ENCODE results near the gene EXOC6B.

The EXOC6B gene

DNA sequence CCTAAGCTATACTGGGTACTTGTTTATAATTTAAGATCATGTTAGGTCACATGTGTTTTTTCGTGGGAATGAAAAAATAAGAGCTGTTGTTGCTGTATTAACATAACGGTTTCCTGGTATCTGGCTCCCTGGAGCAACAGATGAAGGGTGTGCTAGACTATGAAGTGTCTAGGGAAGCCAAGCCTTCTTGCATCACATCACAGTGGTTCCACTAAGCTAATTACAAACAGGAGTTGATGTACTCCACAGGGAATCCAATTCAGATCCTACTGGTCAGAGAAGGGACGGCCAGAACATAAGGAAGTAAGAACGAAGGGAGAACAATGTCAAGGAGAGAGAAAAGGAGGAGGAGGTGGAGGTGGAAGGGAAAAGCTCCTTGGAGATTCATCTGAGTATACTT lies 485.2 kb downstream of the EXOC6B start:
- no peak overlapping the region for H3K27ac ChIP-seq
- H3K36me3 ChIP-seq (ENCODE audit: insufficient read depth, low read length), result no peaks in the 10 kb centered on the region
- H3K9me3 ChIP-seq (ENCODE audit: low read depth, low read length), result no peaks in the 10 kb centered on the region
- no peak overlapping the region for H3K4me3 ChIP-seq
- no peak overlapping the region for H3K9ac ChIP-seq (ENCODE audit: insufficient read length)
- TF ChIP-seq EZH2 (IDR thresholded peaks at IDR 0.05) (no peak), FOXP2 (optimal IDR thresholded peaks at IDR 0.05; ENCODE audit: control extremely low read depth, extremely low read length, insufficient read depth) (no peak), POLR2AphosphoS5 (IDR thresholded peaks at IDR 0.05; ENCODE audit: borderline replicate concordance, low read depth, low read length) (no peak)
- no peak for DNase-seq (ENCODE audit: low read depth, low spot score)

GRCh38 chr2:72338076-72338475 lies 487.8 kb downstream of the EXOC6B start:
- H3K36me3 ChIP-seq (ENCODE audit: insufficient read depth, low read length), result no peaks in the 10 kb centered on the region
- no peak for TF ChIP-seq EZH2 (IDR thresholded peaks at IDR 0.05)
- TF ChIP-seq POLR2AphosphoS5 (IDR thresholded peaks at IDR 0.05; ENCODE audit: borderline replicate concordance, low read depth, low read length), result no peak
- TF ChIP-seq FOXP2 (optimal IDR thresholded peaks at IDR 0.05; ENCODE audit: control extremely low read depth, extremely low read length, insufficient read depth), result no peak
- no peak overlapping the region for H3K4me3 ChIP-seq
- no peak overlapping the region for H3K9ac ChIP-seq (ENCODE audit: insufficient read length)
- no peaks in the 10 kb centered on the region for H3K9me3 ChIP-seq (ENCODE audit: low read depth, low read length)
- H3K27ac ChIP-seq, result no peak overlapping the region
- no peak for DNase-seq (ENCODE audit: low read depth, low spot score)

DNA sequence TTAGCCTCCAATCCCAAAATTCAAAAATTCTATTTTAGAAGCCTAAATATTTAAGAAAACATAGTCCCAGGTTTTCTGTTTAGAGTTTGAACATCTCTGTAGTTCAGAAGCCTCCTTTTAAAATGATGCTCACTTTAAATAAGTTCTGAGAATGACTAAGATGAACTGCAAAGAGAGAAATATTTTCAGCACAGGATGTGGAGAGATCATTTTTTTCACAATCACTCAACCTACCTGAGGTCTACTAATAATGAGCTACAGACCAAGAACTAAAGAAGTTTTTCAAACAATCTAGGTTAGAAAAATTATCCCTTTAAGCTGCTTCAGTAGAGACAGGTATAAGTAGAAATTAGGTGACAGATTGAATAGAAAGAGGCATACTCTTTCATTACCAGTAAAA lies 493.1 kb downstream of the EXOC6B start:
- no peak for DNase-seq (ENCODE audit: low read depth, low spot score)
- no peak overlapping the region for H3K27ac ChIP-seq
- H3K9me3 ChIP-seq (ENCODE audit: low read depth, low read length), result no peaks in the 10 kb centered on the region
- H3K9ac ChIP-seq (ENCODE audit: insufficient read length), result no peak overlapping the region
- peaks cover 3% of the 10 kb centered on the region; the same call in 1 of the 2 replicates for H3K36me3 ChIP-seq (ENCODE audit: insufficient read depth, low read length)
- H3K4me3 ChIP-seq, result no peak overlapping the region
- TF ChIP-seq FOXP2 (optimal IDR thresholded peaks at IDR 0.05; ENCODE audit: control extremely low read depth, extremely low read length, insufficient read depth) (no peak), POLR2AphosphoS5 (IDR thresholded peaks at IDR 0.05; ENCODE audit: borderline replicate concordance, low read depth, low read length) (no peak), EZH2 (IDR thresholded peaks at IDR 0.05) (no peak)

- no peak for DNase-seq (ENCODE audit: low read depth, low spot score)
- Histone ChIP-seq H3K9me3 (ENCODE audit: low read depth, low read length) (no peaks in the 10 kb centered on the region), H3K36me3 (ENCODE audit: insufficient read depth, low read length) (peaks cover 3% of the 10 kb centered on the region; the same call in 1 of the 2 replicates), H3K27ac (no peak overlapping the region), H3K4me3 (no peak overlapping the region), H3K9ac (ENCODE audit: insufficient read length) (no peak overlapping the region)
- TF ChIP-seq EZH2 (IDR thresholded peaks at IDR 0.05) (no peak), FOXP2 (optimal IDR thresholded peaks at IDR 0.05; ENCODE audit: control extremely low read depth, extremely low read length, insufficient read depth) (no peak), POLR2AphosphoS5 (IDR thresholded peaks at IDR 0.05; ENCODE audit: borderline replicate concordance, low read depth, low read length) (no peak)
Measured at GRCh38 chr2:72330652-72331051, 495.2 kb downstream of the EXOC6B start.

DNA sequence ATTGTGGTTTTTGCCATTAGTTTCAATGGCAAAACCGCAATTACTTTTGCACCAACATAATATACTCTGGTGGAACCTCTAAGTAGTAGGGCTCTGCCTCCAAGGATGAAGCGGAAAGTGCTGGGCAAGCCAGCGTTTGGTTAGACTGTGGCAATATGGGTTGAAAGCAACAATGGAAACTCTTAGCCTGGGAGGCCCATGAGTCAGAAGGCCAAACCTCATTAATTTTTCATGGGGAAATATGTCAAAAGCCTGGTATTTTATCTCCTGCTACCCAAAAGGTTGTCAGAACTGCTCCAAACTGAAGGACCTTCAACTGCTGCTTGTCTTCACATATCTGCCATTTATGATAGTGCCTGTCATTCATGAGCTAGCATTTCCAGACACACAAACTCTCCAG lies 499.1 kb downstream of the EXOC6B start:
- peaks cover 3% of the 10 kb centered on the region; the same call in 1 of the 2 replicates for H3K36me3 ChIP-seq (ENCODE audit: insufficient read depth, low read length)
- H3K4me3 ChIP-seq, result no peak overlapping the region
- no peak overlapping the region for H3K9ac ChIP-seq (ENCODE audit: insufficient read length)
- DNase-seq (ENCODE audit: low read depth, low spot score), result no peak
- H3K27ac ChIP-seq, result no peak overlapping the region
- no peak for TF ChIP-seq FOXP2 (optimal IDR thresholded peaks at IDR 0.05; ENCODE audit: control extremely low read depth, extremely low read length, insufficient read depth)
- TF ChIP-seq EZH2 (IDR thresholded peaks at IDR 0.05), result no peak
- TF ChIP-seq POLR2AphosphoS5 (IDR thresholded peaks at IDR 0.05; ENCODE audit: borderline replicate concordance, low read depth, low read length), result no peak
- no peaks in the 10 kb centered on the region for H3K9me3 ChIP-seq (ENCODE audit: low read depth, low read length)

DNA sequence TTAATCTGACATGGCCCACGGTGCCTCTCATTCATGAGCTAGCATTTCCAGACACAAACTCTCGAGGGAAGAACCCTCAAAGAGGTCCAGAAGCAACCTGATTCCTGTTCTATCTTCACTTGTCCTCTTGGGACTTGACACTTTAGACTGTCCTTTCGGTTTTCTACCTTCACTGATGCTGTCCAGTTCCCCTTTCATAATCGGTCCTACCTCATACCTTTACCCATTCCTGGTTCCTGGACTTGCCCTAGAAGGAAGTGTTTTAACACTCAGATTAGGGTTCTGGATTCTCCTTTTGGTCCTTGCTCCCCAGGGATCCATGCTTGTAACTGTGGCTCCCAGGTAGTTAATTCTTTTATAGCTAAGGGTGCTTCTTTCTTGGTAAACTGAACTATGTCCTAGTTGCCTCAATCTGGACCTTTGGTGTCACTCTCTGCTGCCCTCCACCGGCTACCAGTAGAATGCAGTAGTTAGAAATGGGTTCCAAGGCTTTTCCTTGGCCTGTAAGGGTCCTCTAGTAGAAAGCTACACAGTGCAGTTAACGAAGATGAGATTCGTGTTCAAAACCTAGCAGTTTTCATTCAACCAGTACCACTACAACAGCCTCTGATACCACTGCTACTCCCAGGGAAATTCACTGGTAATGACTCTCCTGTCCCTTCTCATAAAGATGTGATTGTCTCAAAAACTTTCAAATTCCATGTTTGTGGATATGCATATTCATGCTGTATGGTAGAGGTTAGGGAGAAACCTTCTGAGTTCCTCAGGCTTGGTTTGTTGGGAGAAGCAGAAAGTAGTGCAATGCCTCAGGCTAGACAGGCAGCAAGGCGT lies 500.0 kb downstream of the EXOC6B start:
- peaks cover 3% of the 10 kb centered on the region; the same call in 1 of the 2 replicates for H3K36me3 ChIP-seq (ENCODE audit: insufficient read depth, low read length)
- TF ChIP-seq EZH2 (IDR thresholded peaks at IDR 0.05) (no peak), FOXP2 (optimal IDR thresholded peaks at IDR 0.05; ENCODE audit: control extremely low read depth, extremely low read length, insufficient read depth) (no peak), POLR2AphosphoS5 (IDR thresholded peaks at IDR 0.05; ENCODE audit: borderline replicate concordance, low read depth, low read length) (no peak)
- H3K4me3 ChIP-seq, result no peak overlapping the region
- no peak overlapping the region for H3K27ac ChIP-seq
- H3K9ac ChIP-seq (ENCODE audit: insufficient read length), result no peak overlapping the region
- no peak for DNase-seq (ENCODE audit: low read depth, low spot score)
- no peaks in the 10 kb centered on the region for H3K9me3 ChIP-seq (ENCODE audit: low read depth, low read length)

GRCh38 chr2:72316774-72317173 lies 509.1 kb downstream of the EXOC6B start:
- Histone ChIP-seq H3K4me3 (no peak overlapping the region), H3K36me3 (ENCODE audit: insufficient read depth, low read length) (no peaks in the 10 kb centered on the region), H3K9ac (ENCODE audit: insufficient read length) (no peak overlapping the region), H3K9me3 (ENCODE audit: low read depth, low read length) (no peaks in the 10 kb centered on the region), H3K27ac (no peak overlapping the region)
- DNase-seq (ENCODE audit: low read depth, low spot score), result no peak
- TF ChIP-seq EZH2 (IDR thresholded peaks at IDR 0.05), result no peak
- TF ChIP-seq POLR2AphosphoS5 (IDR thresholded peaks at IDR 0.05; ENCODE audit: borderline replicate concordance, low read depth, low read length), result no peak
- TF ChIP-seq FOXP2 (optimal IDR thresholded peaks at IDR 0.05; ENCODE audit: control extremely low read depth, extremely low read length, insufficient read depth), result no peak

DNA sequence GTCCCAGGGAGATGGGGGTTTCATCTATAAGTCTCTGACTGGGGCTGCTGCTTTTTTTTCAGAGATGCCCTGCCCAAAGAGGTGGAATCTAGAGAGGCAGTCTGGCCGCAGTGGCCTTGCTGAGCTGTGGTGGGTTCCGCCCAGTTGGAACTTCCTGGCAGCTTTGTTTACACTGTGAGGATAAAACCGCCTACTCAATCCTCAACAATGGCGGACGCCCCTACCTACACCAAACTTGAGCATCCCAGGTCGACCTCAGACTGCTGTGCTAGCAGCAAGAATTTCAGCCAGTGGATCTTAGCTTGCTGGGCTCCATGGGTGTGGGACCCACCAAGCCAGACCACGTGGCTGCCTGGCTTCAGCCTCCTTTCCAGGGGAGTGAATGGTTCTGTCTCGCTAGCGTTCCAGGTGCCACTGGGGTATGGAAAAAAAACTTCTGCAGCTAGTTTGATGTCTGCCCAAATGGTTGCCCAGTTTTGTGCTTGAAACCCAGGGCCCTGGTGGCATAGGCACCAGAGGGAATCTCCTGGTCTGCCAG lies 525.6 kb downstream of the EXOC6B start:
- no peak overlapping the region for H3K27ac ChIP-seq
- H3K9ac ChIP-seq (ENCODE audit: insufficient read length), result no peak overlapping the region
- no peaks in the 10 kb centered on the region for H3K36me3 ChIP-seq (ENCODE audit: insufficient read depth, low read length)
- no peaks in the 10 kb centered on the region for H3K9me3 ChIP-seq (ENCODE audit: low read depth, low read length)
- no peak overlapping the region for H3K4me3 ChIP-seq
- no peak for DNase-seq (ENCODE audit: low read depth, low spot score)
- no peak for TF ChIP-seq FOXP2 (optimal IDR thresholded peaks at IDR 0.05; ENCODE audit: control extremely low read depth, extremely low read length, insufficient read depth)
- no peak for TF ChIP-seq EZH2 (IDR thresholded peaks at IDR 0.05)

Data from SK-N-MC (cell line).